ENCODE results near the gene CRYBG2. TPM values are rescaled to one million over a fixed set of nuclear protein-coding genes. Genes with fewer than 3 reads are reported as not detected.

Gene CRYBG2
- total and polyA plus RNA-seq, 4 donors: 0.37 to 7.7 (median 2.7) TPM

DNA sequence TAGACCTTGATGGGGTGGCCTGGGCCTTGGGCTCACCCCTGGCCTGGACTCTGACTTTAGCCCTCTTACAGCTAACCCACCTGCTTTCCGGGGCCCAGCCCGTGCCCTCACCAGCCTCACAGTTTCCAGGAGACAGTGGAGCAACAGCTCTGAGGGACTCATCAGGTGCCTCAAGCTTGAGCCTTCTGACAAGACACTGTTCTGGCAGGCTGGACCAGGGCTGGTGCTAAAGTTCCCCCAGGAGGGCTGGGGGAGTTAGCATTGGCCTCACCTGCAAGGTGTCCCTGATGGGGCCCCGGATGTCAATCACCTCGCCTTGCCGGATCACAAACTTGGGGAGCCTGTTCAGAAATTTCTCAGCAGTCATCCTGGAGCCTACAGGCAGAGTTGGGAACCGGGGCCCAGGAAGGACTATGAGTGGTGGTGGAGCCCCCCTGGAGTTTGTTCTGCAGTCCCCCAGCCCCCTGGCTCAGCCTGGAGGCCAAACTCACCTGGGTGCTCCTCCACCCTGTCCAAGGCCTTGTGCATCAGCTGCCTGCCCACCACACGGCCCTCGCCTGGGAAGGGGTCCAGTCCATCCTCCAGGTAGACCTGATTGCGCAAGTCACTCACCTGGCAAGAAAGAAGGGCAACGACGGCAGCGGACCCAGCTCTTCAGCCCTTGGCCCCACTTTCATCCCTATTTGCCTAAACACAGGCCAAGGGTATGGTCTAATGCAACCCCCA lies 69.9 kb downstream of the CRYBG2 start:
- Histone ChIP-seq H3K9me3 (ENCODE audit: control insufficient read depth in 4 of 4, insufficient read depth in 3 of 4, low read length in 3 of 4) (no peaks in the 10 kb centered on the region), H3K4me3 (no peak overlapping the region), H3K36me3 (ENCODE audit: control insufficient read depth in 4 of 4, insufficient read depth in 4 of 4, low read length in 4 of 4) (peaks cover 0 to 20% (median 4%) of the 10 kb centered on the region in 4 donors), H3K4me1 (ENCODE audit: control insufficient read depth in 5 of 5, insufficient read depth in 5 of 5, low read length in 5 of 5) (peaks cover 8 to 36% (median 16%) of the 10 kb centered on the region in 5 donors), H3K27ac (ENCODE audit: low read depth in 1 of 2, low read length in 1 of 2) (peak overlapping the region; percentile 50 to 79), H3K9ac (ENCODE audit: insufficient read depth in 1 of 2, low read length in 2 of 2) (no peak overlapping the region), H3K27me3 (ENCODE audit: control insufficient read depth in 3 of 3, insufficient read depth in 3 of 3, low read length in 2 of 3) (no peaks in the 10 kb centered on the region)
- DNase-seq (no peak), ATAC-seq (ENCODE audit: insufficient read depth, low FRiP score) (no peak)
- 82 to 85% methylated on average over 12 of the region's 12 CpGs for WGBS, 2 donors
- TF ChIP-seq, protein P1, sequence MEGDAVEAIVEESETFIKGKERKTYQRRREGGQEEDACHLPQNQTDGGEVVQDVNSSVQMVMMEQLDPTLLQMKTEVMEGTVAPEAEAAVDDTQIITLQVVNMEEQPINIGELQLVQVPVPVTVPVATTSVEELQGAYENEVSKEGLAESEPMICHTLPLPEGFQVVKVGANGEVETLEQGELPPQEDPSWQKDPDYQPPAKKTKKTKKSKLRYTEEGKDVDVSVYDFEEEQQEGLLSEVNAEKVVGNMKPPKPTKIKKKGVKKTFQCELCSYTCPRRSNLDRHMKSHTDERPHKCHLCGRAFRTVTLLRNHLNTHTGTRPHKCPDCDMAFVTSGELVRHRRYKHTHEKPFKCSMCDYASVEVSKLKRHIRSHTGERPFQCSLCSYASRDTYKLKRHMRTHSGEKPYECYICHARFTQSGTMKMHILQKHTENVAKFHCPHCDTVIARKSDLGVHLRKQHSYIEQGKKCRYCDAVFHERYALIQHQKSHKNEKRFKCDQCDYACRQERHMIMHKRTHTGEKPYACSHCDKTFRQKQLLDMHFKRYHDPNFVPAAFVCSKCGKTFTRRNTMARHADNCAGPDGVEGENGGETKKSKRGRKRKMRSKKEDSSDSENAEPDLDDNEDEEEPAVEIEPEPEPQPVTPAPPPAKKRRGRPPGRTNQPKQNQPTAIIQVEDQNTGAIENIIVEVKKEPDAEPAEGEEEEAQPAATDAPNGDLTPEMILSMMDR (IDR thresholded peaks at IDR 0.05; ENCODE audit: control extremely low read depth, extremely low read depth): no peak

DNA sequence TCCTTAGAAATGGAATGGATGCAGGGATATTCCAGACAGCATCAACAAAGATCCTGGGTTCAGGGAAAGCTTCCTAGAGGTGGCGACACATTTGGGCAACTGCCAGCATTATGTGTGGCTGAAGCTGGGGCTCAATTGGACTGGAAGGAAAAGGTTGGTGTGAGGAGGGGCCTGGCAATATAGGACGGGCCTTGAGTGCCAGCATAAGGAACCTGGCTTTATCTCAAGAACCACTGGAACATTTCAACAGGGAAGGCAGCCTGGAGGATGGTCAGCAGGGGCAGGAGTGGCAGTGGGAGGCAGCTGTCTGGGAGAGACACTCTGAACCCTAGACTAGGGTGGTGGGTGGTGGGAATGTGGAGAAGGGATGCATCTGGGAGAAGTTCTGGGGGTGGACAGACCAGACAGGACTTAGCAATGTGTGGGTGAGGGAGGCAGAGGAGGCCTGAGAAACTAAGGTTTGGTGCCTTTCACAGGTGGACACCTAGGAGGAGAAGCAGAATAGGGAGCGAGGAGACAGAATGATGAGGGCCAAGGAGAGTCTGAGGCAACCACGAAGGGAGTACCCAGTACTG lies 70.6 kb downstream of the CRYBG2 start:
- Histone ChIP-seq H3K9me3 (ENCODE audit: control insufficient read depth in 4 of 4, insufficient read depth in 3 of 4, low read length in 3 of 4) (no peaks in the 10 kb centered on the region), H3K4me3 (no peak overlapping the region), H3K27me3 (ENCODE audit: control insufficient read depth in 3 of 3, insufficient read depth in 3 of 3, low read length in 2 of 3) (no peaks in the 10 kb centered on the region), H3K9ac (ENCODE audit: insufficient read depth in 1 of 2, low read length in 2 of 2) (no peak overlapping the region), H3K27ac (ENCODE audit: low read depth in 1 of 2, low read length in 1 of 2) (peak overlapping the region in 1 of 2 donors; percentile 79), H3K4me1 (ENCODE audit: control insufficient read depth in 5 of 5, insufficient read depth in 5 of 5, low read length in 5 of 5) (peaks cover 9 to 40% (median 20%) of the 10 kb centered on the region in 5 donors), H3K36me3 (ENCODE audit: control insufficient read depth in 4 of 4, insufficient read depth in 4 of 4, low read length in 4 of 4) (peaks cover 0 to 20% (median 4%) of the 10 kb centered on the region in 4 donors)
- DNase-seq (no peak), ATAC-seq (ENCODE audit: insufficient read depth, low FRiP score) (no peak)
- TF ChIP-seq, protein P1 (IDR thresholded peaks at IDR 0.05; ENCODE audit: control extremely low read depth, extremely low read depth): no peak
- 63 to 68% methylated on average over 4 of the region's 4 CpGs for WGBS, 2 donors

DNA sequence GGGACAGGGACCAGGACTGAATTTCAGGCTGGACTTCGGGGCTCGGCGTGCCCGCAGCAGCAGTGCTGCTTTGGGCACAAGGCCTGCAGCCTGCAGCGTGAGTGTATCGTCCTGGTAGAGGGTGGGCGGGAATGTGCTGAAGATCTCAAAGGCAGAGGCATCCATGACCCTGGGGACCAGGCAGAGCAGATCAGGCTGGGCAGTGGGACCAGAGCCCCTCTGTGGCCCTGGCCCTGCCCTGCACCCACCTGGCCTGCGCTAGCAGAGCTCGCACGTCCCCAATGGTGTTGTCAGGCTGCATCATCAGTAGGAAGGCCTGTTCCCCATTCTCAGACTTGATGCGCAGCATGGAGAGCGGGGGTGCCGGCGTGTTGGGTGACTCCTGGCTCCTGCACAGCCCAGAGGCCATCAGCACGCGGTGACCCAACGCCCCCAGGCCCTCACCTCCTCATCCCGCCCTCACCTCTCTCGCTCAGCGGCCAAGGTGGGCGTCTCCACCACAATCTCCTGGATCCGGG lies 71.5 kb downstream of the CRYBG2 start:
- Histone ChIP-seq H3K27ac (ENCODE audit: low read depth in 1 of 2, low read length in 1 of 2) (peak overlapping the region in 1 of 2 donors; percentile 18), H3K4me1 (ENCODE audit: control insufficient read depth in 5 of 5, insufficient read depth in 5 of 5, low read length in 5 of 5) (peaks cover 9 to 45% (median 20%) of the 10 kb centered on the region in 5 donors), H3K9me3 (ENCODE audit: control insufficient read depth in 4 of 4, insufficient read depth in 3 of 4, low read length in 3 of 4) (no peaks in the 10 kb centered on the region), H3K27me3 (ENCODE audit: control insufficient read depth in 3 of 3, insufficient read depth in 3 of 3, low read length in 2 of 3) (no peaks in the 10 kb centered on the region), H3K9ac (ENCODE audit: insufficient read depth in 1 of 2, low read length in 2 of 2) (no peak overlapping the region), H3K36me3 (ENCODE audit: control insufficient read depth in 4 of 4, insufficient read depth in 4 of 4, low read length in 4 of 4) (peaks cover 0 to 20% (median 4%) of the 10 kb centered on the region in 4 donors), H3K4me3 (no peak overlapping the region)
- DNase-seq: no peak
- no peak for ATAC-seq (ENCODE audit: insufficient read depth, low FRiP score)
- 84 to 87% methylated on average over 21 to 22 of the region's 22 CpGs for WGBS, 2 donors
- TF ChIP-seq, protein P1 (IDR thresholded peaks at IDR 0.05; ENCODE audit: control extremely low read depth, extremely low read depth): no peak

All from lung (tissue), 12 donors.